T-cell (primary cell): ENCODE data around the gene TMEM138. TPM values are rescaled to one million over a fixed set of nuclear protein-coding genes. Genes with fewer than 3 reads are reported as not detected.

ENCODE experiments used
- ATAC-seq, 4 experiments: fragments of 200-7000 bp in 3 of 4; fragments of 150-1000 bp in 1 of 4; cut with Tn5 transposase; replicated peaks in 1 of 4; 1 replicate in 3 of 4; 2 replicates in 1 of 4; pipeline ENCODE4 v1.10.0; 2021; ENCODE audit warnings: moderate library complexity in 3 of 4, mild to moderate bottlenecking in 2 of 4, moderate number of reproducible peaks in 1 of 4
- CTCF ChIA-PET, 2 donors: fragments of 300-600 bp; sonication (Branson Sonifier 250); formaldehyde crosslinking; loops; one replicate each; lab custom pipeline; 2022; ENCODE audit warnings: antibody characterized with exemption in 2 of 2; lab: Charles Lee
- POLR2A ChIA-PET, 2 donors: fragments of 300-600 bp; sonication (Branson Sonifier 250); formaldehyde crosslinking; loops; one replicate each; lab custom pipeline; 2022; ENCODE audit warnings: antibody characterized with exemption in 2 of 2; lab: Charles Lee
- DNase-seq, 35 experiments: peaks; one replicate each; pipeline versions ENCODE4 v3.0.0 to v3.0.0-alpha.2; 2013 to 2023
- H3K27ac ChIP-seq: one replicate; pipeline ENCODE4 v1.5.1; 2013; ENCODE audit warnings: low read length
- H3K27me3 ChIP-seq, 2 experiments: replicated peaks in 1 of 2; 1 replicate in 1 of 2; 2 replicates in 1 of 2; pipeline versions ENCODE4 v1.6.1 to v1.7.0; 2013; ENCODE audit warnings: low read length in 1 of 2, mixed read lengths in 1 of 2; ENCODE audit not compliant: control insufficient read depth in 2 of 2, insufficient read depth in 2 of 2; ENCODE audit errors: extremely low read depth in 1 of 2
- H3K36me3 ChIP-seq, 2 donors: 1 replicate in 1 of 2; 2 replicates in 1 of 2; pipeline versions ENCODE4 v1.6.1 to v1.7.0; 2013; ENCODE audit warnings: low read length in 1 of 2; ENCODE audit not compliant: control insufficient read depth in 2 of 2, insufficient read depth in 1 of 2; ENCODE audit errors: extremely low read depth in 1 of 2
- H3K4me1 ChIP-seq, 2 experiments: 1 replicate in 1 of 2; 2 replicates in 1 of 2; pipeline versions ENCODE4 v1.6.1 to v1.7.0; 2013; ENCODE audit warnings: low read length in 2 of 2, mixed read lengths in 1 of 2; ENCODE audit not compliant: insufficient read depth in 2 of 2, control insufficient read depth in 1 of 2; ENCODE audit errors: extremely low read depth in 1 of 2
- H3K4me3 ChIP-seq, 2 donors: 1 replicate in 1 of 2; 2 replicates in 1 of 2; pipeline versions ENCODE4 v1.5.1 to v1.7.0; 2013; ENCODE audit warnings: mild to moderate bottlenecking in 2 of 2, low read length in 1 of 2, moderate library complexity in 1 of 2; ENCODE audit not compliant: control insufficient read depth in 1 of 2; ENCODE audit errors: extremely low read depth in 1 of 2
- H3K9me3 ChIP-seq: 2 replicates; pipeline ENCODE4 v1.7.0; 2013
- H3K27ac Mint-ChIP-seq, 2 donors: one replicate each; pipeline ENCODE4 v1.8.0; 2020 to 2021; ENCODE audit warnings: mild to moderate bottlenecking in 2 of 2, mixed read lengths in 2 of 2
- H3K27me3 Mint-ChIP-seq, 2 donors: one replicate each; pipeline ENCODE4 v1.8.0; 2021 to 2022; ENCODE audit warnings: mixed read lengths in 2 of 2
- H3K36me3 Mint-ChIP-seq: one replicate; pipeline ENCODE4 v1.8.0; 2021; ENCODE audit warnings: mixed read lengths
- H3K4me1 Mint-ChIP-seq, 3 donors: one replicate each; pipeline ENCODE4 v1.8.0; 2020 to 2022; ENCODE audit warnings: mixed read lengths in 3 of 3, mild to moderate bottlenecking in 1 of 3
- H3K4me3 Mint-ChIP-seq, 3 donors: one replicate each; pipeline ENCODE4 v1.8.0; 2020 to 2022; ENCODE audit warnings: mild to moderate bottlenecking in 3 of 3, mixed read lengths in 3 of 3, moderate library complexity in 3 of 3
- H3K9me3 Mint-ChIP-seq, 3 donors: one replicate each; pipeline ENCODE4 v1.8.0; 2020 to 2022; ENCODE audit warnings: mixed read lengths in 3 of 3
- WGBS: methylation state at CpG from one replicate; pipeline ENCODE4 v1.1.5; 2013; ENCODE audit warnings: missing lambda C conversion rate; ENCODE audit not compliant: insufficient coverage; 5-methylcytosine and 5-hydroxymethylcytosine counted together
- total RNA-seq, 35 experiments: library from RNA in 6 of 35; stranded (reverse) in 6 of 35; fragments of 120-200 nt in 1 of 35; gene quantifications; one replicate each; pipeline versions ENCODE4 v1.2.1 to v1.2.4 and lab custom pipeline; 2013 to 2026

The TMEM138 gene
- total RNA-seq, 5 donors from 2014 or later (not counting 1 experiment from before 2014, with no cell fraction given): 48.7 to 57.7 (median 56.6) TPM

GRCh38 chr11:61392981-61393595 is 30.9 kb downstream of the TMEM138 start:
- Histone ChIP-seq H3K36me3 (peaks cover 4 to 10% of the 10 kb centered on the region in 2 donors), H3K27me3 (no peaks in the 10 kb centered on the region), H3K4me1 (peaks cover 6 to 27% of the 10 kb centered on the region in 2 experiments), H3K9me3 (no peaks in the 10 kb centered on the region), H3K27ac (peak overlapping the region; percentile 89), H3K4me3 (peak overlapping the region; percentile 76 to 77)
- Mint-ChIP-seq H3K27ac (peak overlapping the region; percentile 98 to 99), H3K27me3 (no peaks in the 10 kb centered on the region), H3K4me3 (peak overlapping the region; percentile 91 to 95 (median 91)), H3K4me1 (peaks cover 24 to 27% (median 24%) of the 10 kb centered on the region in 3 donors), H3K36me3 (peaks cover 3% of the 10 kb centered on the region), H3K9me3 (no peaks in the 10 kb centered on the region)
- DNase-seq (peak in 13 of 35 experiments; percentile 6 to 54 (median 14)), ATAC-seq (peak; percentile 34 to 64 (median 44))
- 26% methylated on average over 3 of the region's 15 CpGs for WGBS
- ChIA-PET CTCF (interaction anchor here (0.7 to 3.1 kb wide), 5 partner anchors 9 to 61 kb away, joined by 3 to 23 read pairs (median 4); no protein-coding TSS in a partner anchor), POLR2A (interaction anchor here (0.5 to 1.7 kb wide), 5 partner anchors 30 to 481 kb away, joined by 3 to 6 read pairs (median 5); no protein-coding TSS in a partner anchor)

DNA sequence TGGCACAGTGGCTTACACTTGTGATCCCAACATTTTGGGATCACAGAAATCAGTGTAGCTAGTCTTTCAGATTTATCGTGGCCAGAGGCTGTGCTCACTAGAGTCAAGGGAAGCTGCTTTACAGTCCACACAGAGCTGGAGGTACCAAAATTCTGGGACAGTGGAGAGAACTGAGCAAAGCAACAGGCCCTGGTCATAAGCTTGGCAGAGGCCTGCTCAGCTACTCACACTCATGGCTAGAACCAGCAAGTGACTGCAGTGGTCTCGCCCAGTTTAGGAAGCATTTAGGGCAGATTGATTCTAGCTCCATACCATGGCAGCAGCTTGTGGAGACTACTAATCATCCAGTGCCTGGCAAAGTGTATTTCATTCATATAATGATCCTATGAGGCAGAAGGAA is 39.0 kb downstream of the TMEM138 start:
- Histone ChIP-seq H3K9me3 (no peaks in the 10 kb centered on the region), H3K4me3 (no peak overlapping the region), H3K27me3 (no peaks in the 10 kb centered on the region), H3K4me1 (no peaks in the 10 kb centered on the region), H3K27ac (no peak overlapping the region), H3K36me3 (peaks cover 14 to 52% of the 10 kb centered on the region in 2 donors)
- ATAC-seq (no peak), DNase-seq (no peak)
- POLR2A ChIA-PET: no interaction called here
- Mint-ChIP-seq H3K27me3 (no peaks in the 10 kb centered on the region), H3K4me1 (no peaks in the 10 kb centered on the region), H3K27ac (no peak overlapping the region), H3K4me3 (no peak overlapping the region), H3K36me3 (peaks cover 44% of the 10 kb centered on the region), H3K9me3 (no peaks in the 10 kb centered on the region)
- WGBS: 95% methylated on average over 2 of the region's 2 CpGs
- CTCF ChIA-PET: interaction anchor here (1.0 to 2.0 kb wide), 3 partner anchors 15 to 67 kb away, joined by 3 to 4 read pairs (median 4); no protein-coding TSS in a partner anchor

DNA sequence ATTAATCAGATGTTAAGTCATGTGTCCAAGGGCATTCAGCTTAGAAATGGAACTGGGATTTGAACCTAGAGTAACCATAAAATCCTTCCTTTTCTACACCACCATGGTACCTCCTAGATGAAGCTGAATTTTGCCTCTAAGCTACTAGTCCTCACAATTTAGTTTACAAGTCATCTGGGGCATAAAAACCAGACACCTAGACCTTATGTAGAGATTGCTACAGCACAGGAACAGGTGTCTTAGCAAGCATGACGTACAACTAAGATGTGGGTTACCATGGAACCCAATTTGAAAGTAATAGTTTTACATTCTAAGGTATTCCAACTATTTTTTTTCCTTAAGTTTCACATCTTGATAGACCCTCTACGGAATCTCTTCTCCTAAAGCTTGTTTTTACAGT is 39.4 kb downstream of the TMEM138 start:
- H3K36me3 ChIP-seq: peaks cover 14 to 56% of the 10 kb centered on the region in 2 donors
- Mint-ChIP-seq H3K4me1 (no peaks in the 10 kb centered on the region), H3K27ac (peak overlapping the region in 1 of 2 donors; percentile 25)

DNA sequence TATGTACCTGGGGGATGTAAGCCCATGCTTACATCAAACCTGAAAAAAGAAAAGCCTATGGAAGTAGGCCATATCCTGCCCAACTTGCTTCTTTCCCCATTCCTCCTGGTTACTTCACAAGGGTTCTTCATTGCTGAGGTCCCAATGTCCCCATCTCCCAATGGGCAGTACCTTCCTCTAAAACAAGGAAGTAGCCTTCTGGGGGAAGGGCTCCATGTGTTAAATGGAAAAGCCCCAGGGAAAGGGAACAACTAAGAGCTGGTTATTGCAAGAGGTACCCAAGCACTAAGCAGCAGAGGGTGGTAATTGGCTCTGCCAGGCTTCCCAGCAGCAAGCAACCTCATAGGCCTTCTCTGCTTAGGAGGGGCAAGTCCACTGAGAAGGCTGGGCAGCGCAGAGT is 41.5 kb downstream of the TMEM138 start:
- ChIA-PET POLR2A (no interaction called here), CTCF (no interaction called here)
- H3K9me3 ChIP-seq: no peaks in the 10 kb centered on the region
- Mint-ChIP-seq H3K4me3 (no peak overlapping the region), H3K9me3 (no peaks in the 10 kb centered on the region), H3K36me3 (peaks cover 53% of the 10 kb centered on the region), H3K27ac (no peak overlapping the region), H3K4me1 (peaks cover 0 to 4% (median 0%) of the 10 kb centered on the region in 3 donors), H3K27me3 (no peaks in the 10 kb centered on the region)
- WGBS: no CpG with 5 or more reads among the region's 1 CpG
- ATAC-seq: no peak
- H3K36me3 ChIP-seq: peaks cover 5 to 66% of the 10 kb centered on the region in 2 donors
- H3K27ac ChIP-seq: no peak overlapping the region
- H3K27me3 ChIP-seq: no peaks in the 10 kb centered on the region
- H3K4me3 ChIP-seq: no peak overlapping the region
- H3K4me1 ChIP-seq: no peaks in the 10 kb centered on the region
- DNase-seq: no peak

More for the DNA sequence above, 39.4 kb downstream of the TMEM138 start:
- H3K27me3 Mint-ChIP-seq: no peaks in the 10 kb centered on the region
- Histone ChIP-seq H3K27ac (no peak overlapping the region), H3K9me3 (no peaks in the 10 kb centered on the region), H3K4me1 (no peaks in the 10 kb centered on the region), H3K27me3 (no peaks in the 10 kb centered on the region), H3K4me3 (no peak overlapping the region)
- no peaks in the 10 kb centered on the region for H3K9me3 Mint-ChIP-seq
- no CpG with 5 or more reads among the region's 2 CpGs for WGBS
- ChIA-PET POLR2A (no interaction called here), CTCF (interaction anchor here (0.6 to 2.0 kb wide), 6 partner anchors 9 to 68 kb away, joined by 3 to 4 read pairs (median 4); partner anchors contain the start of gene TMEM216 (in 1 of the 2))
- H3K36me3 Mint-ChIP-seq: peaks cover 48% of the 10 kb centered on the region
- DNase-seq (no peak), ATAC-seq (no peak)
- H3K4me3 Mint-ChIP-seq: no peak overlapping the region

GRCh38 chr11:61404103-61404502 is 41.9 kb downstream of the TMEM138 start:
- ATAC-seq: no peak
- Histone ChIP-seq H3K27ac (no peak overlapping the region), H3K4me3 (no peak overlapping the region), H3K4me1 (no peaks in the 10 kb centered on the region), H3K9me3 (no peaks in the 10 kb centered on the region), H3K36me3 (peaks cover 5 to 68% of the 10 kb centered on the region in 2 donors), H3K27me3 (no peaks in the 10 kb centered on the region)
- CTCF ChIA-PET: no interaction called here
- peaks cover 0 to 4% (median 0%) of the 10 kb centered on the region in 3 donors for H3K4me1 Mint-ChIP-seq
- peak overlapping the region in 1 of 2 donors; percentile 39 for H3K27ac Mint-ChIP-seq
- DNase-seq: no peak
- no peak overlapping the region for H3K4me3 Mint-ChIP-seq
- POLR2A ChIA-PET: no interaction called here
- H3K36me3 Mint-ChIP-seq: peaks cover 50% of the 10 kb centered on the region
- 88% methylated on average over 1 of the region's 5 CpGs for WGBS
- no peaks in the 10 kb centered on the region for H3K9me3 Mint-ChIP-seq
- H3K27me3 Mint-ChIP-seq: no peaks in the 10 kb centered on the region

DNA sequence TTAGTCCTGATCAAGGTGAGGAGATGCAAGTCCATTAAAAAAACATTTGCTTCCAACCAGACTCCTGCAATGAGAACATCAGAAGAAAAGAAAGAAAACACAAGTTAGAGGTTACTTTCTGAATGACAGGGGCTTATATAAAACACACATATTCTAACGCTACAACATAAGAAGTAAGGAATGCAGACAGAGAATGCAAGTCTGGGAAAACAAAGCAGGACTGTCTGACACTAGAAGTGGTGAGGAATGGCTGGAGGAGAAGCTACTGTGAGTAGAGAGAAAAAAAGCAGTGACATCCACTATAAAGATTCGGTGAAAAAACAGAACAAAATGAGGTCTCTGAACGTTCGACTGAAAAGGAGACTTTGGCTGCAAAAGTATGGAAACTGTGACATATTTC is 42.5 kb downstream of the TMEM138 start:
- no peak for DNase-seq
- H3K27me3 ChIP-seq: no peaks in the 10 kb centered on the region
- WGBS: 55% methylated on average over 3 of the region's 4 CpGs
- H3K9me3 Mint-ChIP-seq: no peaks in the 10 kb centered on the region
- no peaks in the 10 kb centered on the region for H3K27me3 Mint-ChIP-seq
- peaks cover 5 to 72% of the 10 kb centered on the region in 2 donors for H3K36me3 ChIP-seq
- peaks cover 50% of the 10 kb centered on the region for H3K36me3 Mint-ChIP-seq
- no peaks in the 10 kb centered on the region for H3K4me1 ChIP-seq
- no peaks in the 10 kb centered on the region for H3K9me3 ChIP-seq
- H3K4me3 Mint-ChIP-seq: no peak overlapping the region
- ChIA-PET CTCF (interaction anchor here in 1 of 2 donors (0.6 kb wide), 1 partner anchor 8 kb away, joined by 3 read pairs; no protein-coding TSS in a partner anchor), POLR2A (no interaction called here)
- no peak overlapping the region for H3K27ac ChIP-seq
- no peak for ATAC-seq
- H3K27ac Mint-ChIP-seq: peak overlapping the region in 1 of 2 donors; percentile 39
- H3K4me1 Mint-ChIP-seq: peaks cover 0 to 4% (median 0%) of the 10 kb centered on the region in 3 donors
- H3K4me3 ChIP-seq: no peak overlapping the region
